Measurements from ENCODE around the gene NFIA.

The NFIA gene

DNA sequence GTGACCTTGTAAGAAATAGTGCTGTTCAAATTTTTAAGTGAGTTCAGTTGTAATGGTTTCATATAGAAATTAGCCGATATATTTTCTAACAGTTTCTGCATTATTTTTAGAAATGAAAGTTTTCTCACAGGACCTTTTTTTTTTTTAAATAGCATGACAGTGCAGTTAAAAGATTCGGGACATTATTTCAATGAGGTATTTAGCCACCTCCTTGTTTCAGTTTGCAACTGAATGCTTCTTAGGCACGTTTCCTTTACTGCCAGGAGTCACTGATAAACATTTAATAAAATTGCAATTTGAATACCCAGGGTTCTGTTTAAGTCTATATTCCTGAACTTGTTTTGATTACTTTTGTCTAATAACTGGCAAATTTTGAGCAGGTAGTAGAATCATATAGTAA lies 337.9 kb downstream of the NFIA start:
- DNase-seq: no peak

DNA sequence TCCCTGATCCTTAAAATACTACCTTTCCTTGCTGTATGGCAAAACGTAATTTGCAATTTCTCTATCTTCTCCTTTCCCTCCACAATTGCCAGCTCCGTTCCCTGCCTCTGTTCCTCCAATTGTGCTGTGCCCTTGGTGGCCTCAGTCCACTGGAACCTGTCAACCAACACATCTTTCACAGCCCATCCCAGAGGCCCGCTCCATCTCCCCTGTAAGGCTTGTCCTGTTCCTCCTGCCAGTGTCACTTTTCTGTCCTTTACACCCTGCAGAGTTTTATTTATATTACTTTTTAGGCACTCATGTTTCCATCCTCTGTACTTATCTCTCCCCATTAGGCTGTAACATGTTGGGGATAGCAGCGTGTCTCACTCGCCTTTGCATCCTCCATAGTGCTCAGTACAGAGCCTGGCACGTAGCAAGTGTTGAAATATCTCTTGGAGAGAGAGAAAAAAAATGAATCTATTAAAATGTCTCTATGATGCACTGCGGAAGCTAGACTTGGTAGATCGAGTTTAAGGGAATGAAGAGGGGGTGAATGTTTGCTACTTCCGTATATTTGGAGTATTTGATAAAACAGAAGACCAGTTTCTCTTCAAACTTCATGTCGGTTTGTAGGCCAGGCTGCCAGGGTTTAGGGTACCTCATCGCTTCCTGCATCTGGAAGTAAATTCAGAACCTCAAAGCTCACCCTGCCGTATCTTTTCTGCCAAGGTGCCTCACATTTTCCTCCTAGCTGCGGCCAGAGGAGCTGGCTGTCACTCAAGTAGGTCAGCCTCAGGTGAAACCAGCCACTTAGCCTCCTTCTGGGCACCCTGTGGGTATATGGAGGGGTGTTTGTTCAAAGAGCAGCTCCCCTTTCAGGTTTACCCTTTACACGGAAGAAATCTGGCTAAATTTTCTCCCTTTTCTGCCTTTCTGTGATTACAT lies 338.8 kb downstream of the NFIA start:
- DNase-seq: no peak

DNA sequence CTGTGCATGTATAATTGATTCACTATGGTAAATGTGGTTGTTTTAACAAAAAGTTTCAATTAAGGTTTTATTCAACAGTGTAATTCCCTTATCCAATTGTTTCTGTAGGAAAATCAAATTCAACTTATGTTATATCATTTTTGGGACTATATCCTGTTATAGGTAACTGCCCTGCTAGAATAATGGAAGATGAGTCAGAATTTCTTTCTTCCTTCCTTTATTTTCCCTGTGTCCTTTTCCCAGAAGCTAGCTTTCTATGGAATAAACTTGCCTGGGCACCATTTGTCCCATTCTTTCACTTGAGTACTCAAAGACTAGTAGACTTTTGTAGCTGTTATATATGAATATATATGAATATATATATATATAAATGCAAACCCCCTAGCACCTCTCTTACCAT lies 341.3 kb downstream of the NFIA start:
- DNase-seq: no peak

DNA sequence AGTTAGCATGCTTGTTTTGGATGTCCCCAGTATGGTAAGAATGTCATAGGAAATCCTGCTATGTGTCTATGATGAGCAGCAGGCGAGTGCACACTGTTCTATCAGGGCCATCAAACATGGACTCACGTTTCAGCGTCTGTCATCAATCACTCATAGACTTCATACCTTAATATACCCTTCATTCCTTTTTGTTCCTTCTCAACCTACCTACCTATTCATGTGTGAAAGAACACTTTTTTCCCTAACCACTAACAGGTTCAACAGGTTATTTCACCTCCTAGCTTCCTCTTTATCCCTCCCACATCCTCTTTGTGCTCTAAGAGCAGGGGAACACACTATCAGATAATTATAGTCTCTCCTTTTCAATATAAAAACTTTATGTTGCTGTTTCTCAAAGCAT lies 342.0 kb downstream of the NFIA start:
- no peak for DNase-seq

DNA sequence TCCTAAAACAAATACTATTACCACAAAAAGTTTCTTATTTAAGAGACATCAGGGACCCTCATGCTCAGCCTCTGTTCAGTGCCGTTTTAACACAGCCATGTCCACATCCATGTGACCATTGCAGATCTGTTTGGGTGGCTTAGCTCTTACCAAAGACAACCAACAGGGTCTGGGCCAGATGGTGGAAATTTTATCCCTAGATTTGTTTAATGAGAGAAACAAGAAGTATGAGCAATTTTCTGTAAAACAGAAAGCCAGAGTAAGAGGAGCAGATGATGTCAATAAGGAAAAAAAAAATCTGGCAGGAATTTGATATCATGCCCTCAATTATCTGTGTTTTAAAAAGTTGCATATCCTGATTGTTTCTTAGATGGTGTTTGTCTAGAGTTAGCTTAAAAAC lies 342.7 kb downstream of the NFIA start:
- DNase-seq: no peak

DNA sequence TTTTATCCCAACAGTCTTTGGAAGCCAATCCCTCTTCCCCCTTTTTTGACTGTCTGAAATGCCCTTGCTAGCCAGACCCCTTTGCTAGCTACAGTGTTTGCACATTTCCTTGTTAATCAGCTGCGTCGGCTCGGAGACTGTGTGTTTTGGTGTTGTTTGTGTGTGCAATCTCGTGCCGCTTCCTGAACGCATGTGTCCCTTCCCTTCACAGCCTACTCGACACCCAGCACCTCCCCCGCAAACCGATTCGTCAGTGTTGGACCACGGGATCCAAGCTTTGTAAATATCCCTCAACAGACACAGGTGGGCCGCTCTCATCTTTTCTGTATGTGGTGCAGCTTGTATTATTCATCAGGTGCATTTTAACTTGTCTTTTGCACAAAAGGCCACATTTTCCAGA lies 343.9 kb downstream of the NFIA start:
- DNase-seq: no peak

DNA sequence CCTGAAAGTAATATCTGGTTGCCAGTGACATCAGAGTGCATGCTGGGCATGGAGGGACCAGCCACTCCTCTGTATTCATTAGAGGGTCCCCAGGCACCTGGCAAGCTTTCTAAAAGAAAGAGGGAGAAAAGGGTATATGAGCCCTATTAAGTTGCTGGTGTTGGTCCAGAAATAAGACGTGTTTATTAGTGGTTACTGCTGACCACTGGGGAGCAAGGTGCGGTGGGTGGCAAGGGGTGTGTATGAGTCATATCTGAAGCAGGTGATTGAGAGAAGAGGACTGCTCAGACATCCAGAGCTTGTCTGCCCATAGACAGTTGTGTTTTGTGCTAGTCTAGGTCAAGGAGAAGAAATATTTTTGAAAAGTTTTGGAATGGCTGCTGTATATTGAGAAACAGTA lies 344.5 kb downstream of the NFIA start:
- no peak for DNase-seq

DNA sequence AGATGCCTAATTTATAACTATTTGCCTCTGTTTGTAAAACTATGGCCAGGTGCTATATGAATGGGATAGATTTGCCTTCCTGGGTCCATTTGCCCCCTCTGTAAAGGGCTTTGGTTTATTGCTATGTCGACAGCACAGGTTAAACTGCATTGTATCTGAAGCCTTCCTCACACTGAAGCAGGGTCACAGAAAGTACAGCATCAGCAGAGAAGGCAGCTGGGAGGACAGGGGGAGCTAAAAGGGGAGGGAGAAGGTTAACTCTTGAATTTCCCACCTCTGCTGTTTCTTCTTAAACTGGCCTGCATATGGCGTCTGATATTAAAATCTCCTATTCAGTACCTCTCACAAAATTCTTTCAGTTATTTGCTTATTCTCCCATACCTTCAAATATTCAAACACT lies 345.1 kb downstream of the NFIA start:
- DNase-seq: no peak

DNA sequence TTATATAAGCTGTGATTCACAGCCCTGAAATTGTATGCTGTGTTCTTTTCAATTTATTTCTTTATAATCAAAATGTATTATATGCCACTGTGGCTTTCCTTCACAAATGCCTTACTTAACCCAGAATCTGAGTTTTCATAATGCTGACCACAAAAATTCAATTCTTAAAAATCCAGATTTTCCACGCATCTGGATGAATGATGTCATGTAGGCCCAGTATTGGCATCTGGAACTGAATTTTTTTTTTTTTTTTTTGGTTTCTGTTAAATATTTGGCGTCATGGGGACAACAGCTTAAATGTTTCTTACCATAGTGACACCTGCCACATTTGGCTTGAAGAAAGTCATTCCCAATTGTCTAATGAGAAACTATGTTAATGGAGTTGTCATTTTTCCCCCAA lies 345.8 kb downstream of the NFIA start:
- DNase-seq: no peak

DNA sequence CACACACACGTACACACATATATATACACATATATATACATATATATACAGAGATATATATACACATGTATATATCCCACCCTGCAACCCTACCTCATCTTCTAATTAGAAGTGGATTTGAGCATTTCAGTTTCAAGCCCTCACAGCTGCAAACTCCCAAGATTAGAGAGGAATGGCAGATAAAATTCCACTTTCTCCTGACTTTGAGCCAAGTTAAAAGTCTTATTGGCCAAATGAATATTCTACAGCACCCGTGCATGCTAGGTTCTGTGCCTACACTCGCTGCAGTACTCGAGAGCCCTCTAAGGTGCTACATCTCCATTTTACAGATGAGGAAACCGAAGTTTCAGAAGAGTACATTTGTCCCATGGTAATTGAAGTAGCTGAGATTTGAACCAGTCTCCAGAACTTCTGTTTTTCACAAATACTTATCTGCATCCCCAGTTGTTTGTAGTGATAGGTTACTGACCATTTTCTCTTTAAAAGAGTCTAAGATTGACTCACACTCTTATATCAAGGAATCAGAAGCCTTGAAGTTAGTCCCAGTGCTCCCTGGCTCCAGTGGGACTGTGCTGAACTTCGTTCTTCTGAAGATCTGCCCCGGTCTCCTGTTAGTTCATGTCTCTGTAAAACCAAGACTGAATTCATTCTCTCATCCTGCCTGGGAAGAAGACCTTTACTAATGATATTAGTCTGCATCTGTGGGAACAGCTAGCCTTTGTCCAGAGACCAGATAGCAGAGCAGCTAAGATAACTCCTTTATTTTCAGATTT lies 350.4 kb downstream of the NFIA start:
- DNase-seq: no peak

DNA sequence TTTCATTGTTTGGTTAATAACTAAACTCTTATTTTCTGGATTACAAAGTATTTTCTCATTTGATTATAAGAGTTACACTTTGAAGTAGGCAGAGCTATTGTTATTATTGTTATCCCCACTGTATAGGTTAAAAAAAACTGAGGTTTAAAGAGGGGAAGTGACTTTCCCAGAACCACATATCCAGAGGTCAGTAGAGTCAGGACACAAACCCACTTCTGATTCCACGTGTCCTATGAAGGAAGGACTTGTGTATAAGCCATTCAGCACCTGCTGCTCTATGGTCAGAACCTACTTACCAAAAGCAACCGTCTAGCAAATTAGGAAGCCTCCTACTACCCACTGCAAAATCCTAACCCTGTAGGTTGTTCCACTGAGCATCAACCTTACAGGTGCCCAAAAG lies 351.3 kb downstream of the NFIA start:
- DNase-seq: no peak

DNA sequence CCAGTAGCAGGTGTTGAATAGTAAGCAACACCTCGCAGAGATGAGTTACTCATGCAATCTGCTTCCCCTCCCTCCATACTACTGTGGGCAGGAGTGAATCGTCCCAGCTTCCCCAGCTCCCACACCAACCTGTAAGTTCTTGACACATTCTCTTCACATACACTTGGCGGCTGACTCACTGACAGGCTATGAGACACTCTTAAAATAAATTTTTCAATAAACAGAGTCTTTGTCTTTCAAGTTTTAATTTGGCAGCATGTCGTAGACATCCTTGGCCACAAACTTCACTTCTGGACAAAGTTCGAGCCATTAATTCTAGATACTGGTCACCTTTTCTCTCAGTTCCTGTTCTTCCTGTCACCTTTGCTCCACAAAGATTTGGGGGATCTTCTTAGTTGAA lies 351.9 kb downstream of the NFIA start:
- no peak for DNase-seq

DNA sequence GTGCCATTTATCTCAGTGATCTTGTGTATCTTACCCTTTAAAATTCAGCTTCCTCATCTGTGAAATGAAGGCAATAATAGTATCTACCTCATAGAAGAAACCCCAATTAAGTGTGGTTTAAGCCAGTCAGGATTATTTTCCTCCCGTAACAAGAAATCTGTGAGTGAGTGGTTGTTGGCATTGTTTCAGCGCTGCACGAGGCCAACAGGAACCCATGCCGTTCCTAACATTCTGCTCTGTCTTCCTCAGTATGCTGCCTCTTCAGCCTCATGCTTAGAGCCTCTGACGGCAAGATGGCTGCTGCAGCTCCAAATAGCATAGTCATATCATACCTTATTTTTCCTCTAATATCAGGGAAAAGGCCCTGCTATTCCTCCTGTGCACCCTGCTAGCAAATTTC lies 352.9 kb downstream of the NFIA start:
- DNase-seq: no peak

DNA sequence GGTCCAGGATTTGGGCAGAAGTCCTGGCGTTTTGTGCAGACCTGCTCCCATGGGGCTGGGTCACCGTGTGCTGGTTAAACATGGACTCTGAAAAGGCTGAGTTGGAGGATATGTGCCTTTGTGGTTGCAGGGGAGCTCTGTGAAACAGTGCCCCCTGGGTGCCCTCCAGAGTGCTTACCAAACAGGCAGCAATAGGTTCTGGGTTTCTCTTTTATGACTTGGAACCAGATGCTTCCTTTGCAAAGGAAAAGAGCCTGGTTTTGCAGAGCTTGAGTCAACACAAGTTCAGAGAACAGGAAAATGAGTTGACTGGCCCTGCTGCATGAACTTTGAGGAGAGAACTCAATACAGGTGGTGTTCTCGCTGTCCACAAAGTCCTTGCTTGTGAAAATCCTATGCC lies 353.7 kb downstream of the NFIA start:
- no peak for DNase-seq

DNA sequence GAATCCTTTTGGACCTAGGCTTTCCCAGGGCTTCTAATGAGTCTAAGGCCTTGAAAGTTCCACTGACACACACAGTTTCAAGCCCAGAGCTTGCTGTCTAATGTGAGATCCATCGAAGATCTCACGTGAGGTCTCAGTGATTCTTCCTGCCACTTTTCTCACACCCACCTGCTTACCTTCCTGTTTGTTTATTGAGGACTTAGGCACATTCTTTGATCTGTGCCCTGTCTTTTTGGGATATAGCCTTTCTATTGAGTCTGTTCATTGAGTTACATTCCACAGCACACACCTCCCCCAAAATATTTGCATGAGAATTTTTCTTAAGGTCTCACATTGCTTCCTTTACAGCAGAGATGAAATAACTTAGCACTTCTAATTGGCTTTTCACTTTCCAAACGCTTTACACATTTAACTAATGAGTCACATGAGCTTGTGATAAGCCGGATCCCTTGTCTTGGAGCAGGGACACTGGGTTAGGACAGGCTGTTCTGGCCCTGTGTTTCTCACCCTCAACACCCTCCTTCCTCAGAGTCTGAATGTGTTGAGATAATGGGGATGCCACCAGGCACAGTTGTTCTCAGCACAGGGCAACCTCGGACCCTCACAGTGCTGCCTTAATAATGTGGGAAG lies 354.2 kb downstream of the NFIA start:
- DNase-seq: no peak

DNA sequence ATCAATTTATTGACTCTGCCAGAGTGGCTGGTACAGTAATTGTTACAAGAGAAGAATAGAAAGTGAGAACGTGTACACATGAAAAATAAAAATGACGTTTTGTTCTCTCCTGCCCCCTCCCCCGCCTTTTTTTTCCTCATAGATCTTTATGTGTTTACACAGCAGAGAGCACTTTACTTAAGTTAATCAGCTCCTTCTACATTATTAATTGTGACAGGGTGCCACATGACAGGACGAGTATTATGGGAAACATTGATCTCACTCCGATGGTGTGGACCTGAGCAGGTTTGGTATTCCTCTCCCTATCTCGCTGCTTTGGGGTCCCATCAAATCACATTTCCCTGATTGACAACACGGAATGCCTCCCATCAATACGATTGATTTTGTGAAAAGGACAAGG lies 356.9 kb downstream of the NFIA start:
- DNase-seq: no peak

DNA sequence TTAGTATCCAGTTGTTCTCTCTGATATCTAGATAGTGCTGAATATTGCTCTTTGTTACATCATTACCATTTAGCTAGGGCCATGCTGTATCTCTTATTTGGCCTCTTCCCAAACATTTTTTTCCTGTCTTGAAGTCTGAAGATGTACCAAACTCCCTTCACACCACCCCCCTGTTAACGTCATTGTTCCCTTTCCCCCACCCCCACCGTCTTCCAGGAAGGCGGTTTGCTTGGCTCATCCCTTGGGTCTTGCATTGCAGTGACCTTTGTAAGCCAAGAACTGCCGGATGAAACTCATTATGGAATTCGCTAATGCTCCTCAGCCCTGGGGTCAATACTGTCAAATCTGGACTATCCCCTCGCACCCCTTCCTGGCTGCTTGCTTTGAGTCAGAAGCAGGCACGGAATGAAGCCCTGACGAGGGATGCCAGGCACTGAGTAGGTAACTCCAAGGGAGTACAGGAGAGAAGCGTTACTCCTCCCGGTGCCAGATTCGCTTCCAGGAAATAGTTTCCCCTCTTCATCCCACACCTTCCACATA lies 359.4 kb downstream of the NFIA start:
- no peak for DNase-seq

DNA sequence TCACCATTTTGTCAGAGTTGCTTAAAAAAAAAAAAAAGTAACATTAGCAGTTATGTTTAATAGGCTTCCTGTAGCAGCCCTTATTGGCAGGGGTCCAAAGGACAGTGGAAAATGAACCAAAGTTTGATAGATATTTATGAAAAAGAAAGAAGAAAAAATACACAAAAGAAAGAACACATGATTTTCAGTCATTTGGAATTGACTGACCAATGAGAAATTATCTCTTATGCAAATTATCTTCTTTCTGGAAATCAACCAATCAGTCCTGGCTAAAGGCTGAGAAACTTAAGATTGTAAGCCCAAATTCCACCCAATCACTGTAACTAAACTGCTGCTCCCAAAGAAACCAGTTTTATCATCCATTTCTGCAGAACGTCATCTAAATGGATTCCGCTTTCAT lies 360.2 kb downstream of the NFIA start:
- no peak for DNase-seq

DNA sequence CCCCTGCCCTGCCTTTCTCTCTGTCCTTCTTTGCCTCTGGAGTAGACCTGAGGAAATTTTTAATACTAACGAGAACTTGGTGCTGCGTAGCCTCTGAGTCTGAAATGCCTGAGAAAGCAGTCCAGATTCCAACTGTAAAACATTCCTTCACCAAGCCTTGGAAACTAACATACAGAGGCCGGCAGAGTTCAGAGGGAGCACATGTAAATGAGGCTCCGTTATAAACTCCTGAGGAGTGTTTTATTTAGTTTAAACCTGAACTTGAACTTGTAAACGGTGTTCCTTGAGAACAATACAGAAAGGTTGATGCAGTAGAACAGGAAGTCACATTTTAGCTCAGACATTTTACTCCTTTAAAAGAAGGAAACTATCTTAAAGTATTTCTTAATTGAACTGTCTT lies 361.9 kb downstream of the NFIA start:
- no peak for DNase-seq

DNA sequence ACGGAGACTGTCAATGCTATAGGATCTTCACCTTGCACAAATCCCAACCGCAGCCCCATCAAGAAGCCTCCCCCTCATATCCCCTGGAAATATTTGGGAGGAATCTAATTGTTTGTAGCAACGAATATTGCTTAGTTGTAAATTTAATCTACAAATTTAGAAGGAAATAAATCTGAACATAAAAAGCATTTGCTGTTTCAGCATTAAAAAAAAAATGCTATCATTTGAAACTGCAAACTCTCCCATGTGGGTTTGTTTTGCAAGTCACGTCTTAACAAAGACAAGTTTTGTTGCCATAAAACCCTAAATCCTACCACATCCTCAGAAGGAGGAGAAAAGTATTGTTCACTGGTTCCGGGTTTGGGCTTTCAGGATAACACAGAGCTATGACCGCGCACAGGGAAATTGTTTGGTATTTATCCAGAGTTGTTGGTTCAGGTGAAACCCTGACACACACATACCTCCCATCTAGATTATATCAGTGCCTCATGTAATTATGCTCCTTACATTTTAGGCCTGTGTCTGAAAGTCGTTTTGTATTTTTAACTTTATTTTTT lies 363.0 kb downstream of the NFIA start:
- no peak for DNase-seq

DNA sequence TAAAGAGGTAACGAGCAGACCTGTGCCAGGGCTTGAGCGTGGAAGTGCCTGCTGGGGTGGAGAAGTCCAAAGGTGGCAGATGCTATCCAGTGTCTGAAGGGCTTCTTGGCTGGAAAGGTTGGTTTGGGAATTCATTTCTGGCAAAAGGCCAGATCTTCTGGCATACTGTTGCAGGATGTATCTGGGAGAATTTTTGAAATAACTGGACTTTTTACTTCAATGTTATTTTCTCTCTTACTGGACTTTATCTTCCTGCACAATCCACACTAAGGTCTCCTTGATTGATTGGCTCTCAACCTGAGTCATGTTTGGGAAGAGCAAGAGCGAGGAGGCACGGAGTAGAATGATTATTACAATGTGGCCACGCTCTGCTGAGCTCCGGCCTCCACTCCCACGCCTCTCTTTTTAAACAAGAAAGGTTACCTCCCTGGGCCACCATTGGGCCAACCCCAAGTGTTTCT lies 364.2 kb downstream of the NFIA start:
- DNase-seq: no peak

DNA sequence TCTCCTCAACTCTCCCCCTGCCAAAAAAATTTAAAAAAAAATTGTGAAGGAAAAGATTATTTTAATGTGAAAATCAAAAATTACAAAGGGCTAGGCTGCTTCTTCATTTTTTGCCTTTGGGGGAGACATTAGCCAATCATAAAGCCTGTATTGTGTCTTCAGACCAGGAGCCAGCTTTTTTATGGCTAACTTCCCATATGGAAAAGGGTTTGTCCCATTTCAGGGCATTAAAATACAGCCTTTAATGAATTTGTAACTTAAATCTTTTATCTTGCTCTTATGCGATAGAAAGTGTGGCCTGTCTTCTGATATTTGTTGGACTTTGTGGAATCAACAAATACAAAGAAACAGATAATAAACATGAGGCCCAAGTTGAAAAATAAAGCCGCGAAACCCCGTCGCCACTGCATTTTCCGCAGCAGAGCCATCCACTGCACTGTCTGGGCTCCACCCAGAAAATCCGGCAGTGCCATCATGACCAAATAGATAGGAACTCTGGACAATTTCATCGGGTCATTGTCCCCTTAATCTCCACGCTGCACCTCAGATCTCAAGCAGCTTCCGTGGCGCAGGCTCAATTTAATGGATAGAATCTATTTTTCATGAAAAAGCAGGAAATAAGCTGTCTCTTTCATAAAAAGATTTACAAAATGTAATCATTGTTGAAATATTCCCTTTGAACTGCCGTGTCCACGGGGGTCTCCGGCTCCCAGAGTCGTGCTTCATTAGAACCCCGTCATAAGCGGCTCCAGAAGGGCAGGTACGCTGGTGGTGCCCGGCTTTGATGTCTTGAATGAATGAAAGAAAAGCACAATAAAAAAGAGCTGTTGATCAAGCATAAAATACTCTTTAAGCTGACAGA lies 365.0 kb downstream of the NFIA start:
- no peak for DNase-seq

All from activated CD4-positive, alpha-beta T cell treated with anti-CD3 and anti-CD28 coated beads, Interleukin-2, amount 50 U/mL, for 1 hour (primary cell).